Endothelial cell of umbilical vein (primary cell): ENCODE results near the gene PPP1R9B. TPM values are rescaled to one million over a fixed set of nuclear protein-coding genes. Genes with fewer than 3 reads are reported as not detected.

ENCODE experiments used
- BruUV-seq: library from RNA; stranded (reverse); fragments of 400-500 nt; replicated peaks from 2 replicates; lab custom pipeline; 2021; lab: Mats Ljungman, UMichigan
- CTCF ChIA-PET: fragments of 300-600, 350-600 bp; sonication (Branson Sonifier 250); formaldehyde crosslinking; loops from one replicate; lab custom pipeline; 2021; ENCODE audit warnings: antibody characterized with exemption, inconsistent platforms; lab: Charles Lee
- POLR2A ChIA-PET: fragments of 300-600, 350-600 bp; sonication (Branson Sonifier 250); formaldehyde crosslinking; loops from one replicate; lab custom pipeline; 2021; ENCODE audit warnings: antibody characterized with exemption, inconsistent platforms; lab: Charles Lee
- DNase-seq: peaks from one replicate; pipeline ENCODE4 v3.0.0-alpha.2; 2011; ENCODE audit warnings: low read depth, low spot score
- FAIRE-seq: peaks from 2 replicates; lab custom pipeline; 2011; peaks lifted over from hg19 to GRCh38; lab: Jason Lieb, UNC
- H2AFZ ChIP-seq: 2 replicates; pipeline ENCODE4 v1.6.0; 2012; ENCODE audit warnings: low read depth, low read length, control low read depth, inconsistent platforms
- H3K27ac ChIP-seq: 2 replicates; pipeline ENCODE4 v1.5.1; 2011; ENCODE audit warnings: low read depth, mild to moderate bottlenecking, control low read depth, low read length, moderate library complexity; ENCODE audit not compliant: insufficient read depth
- H3K27me3 ChIP-seq, 2 experiments: 2 replicates each; pipeline versions ENCODE4 v1.6.0 to v1.6.1; 2011; ENCODE audit warnings: low read length in 2 of 2, mixed read lengths in 1 of 2; ENCODE audit not compliant: control insufficient read depth in 2 of 2, insufficient read depth in 2 of 2
- H3K36me3 ChIP-seq, 2 experiments: 2 replicates in 1 of 2; 3 replicates in 1 of 2; pipeline ENCODE4 v1.5.1; 2011; ENCODE audit warnings: low read length in 2 of 2, mild to moderate bottlenecking in 1 of 2, moderate library complexity in 1 of 2; ENCODE audit not compliant: control insufficient read depth in 2 of 2, insufficient read depth in 2 of 2; ENCODE audit errors: extremely low read depth in 1 of 2
- H3K4me1 ChIP-seq: 3 replicates; pipeline ENCODE4 v1.5.1; 2011; ENCODE audit warnings: mild to moderate bottlenecking, low read length; ENCODE audit not compliant: control insufficient read depth, insufficient read depth; ENCODE audit errors: extremely low read depth
- H3K4me2 ChIP-seq: 2 replicates; pipeline ENCODE4 v1.6.1; 2011; ENCODE audit warnings: low read length, control low read depth, mixed read lengths; ENCODE audit not compliant: insufficient read depth
- H3K4me3 ChIP-seq, 3 experiments: fragments of 200-600 bp in 1 of 3; sonication (generic), shearing (Covaris generic) in 1 of 3; replicated peaks in 1 of 3; 2 replicates each; pipeline ENCODE4 v1.5.1; 2011 to 2016; ENCODE audit warnings: control low read depth in 3 of 3, low read length in 3 of 3, mild to moderate bottlenecking in 2 of 3, inconsistent platforms in 1 of 3, low read depth in 1 of 3, moderate library complexity in 1 of 3; ENCODE audit not compliant: insufficient read depth in 1 of 3
- H3K79me2 ChIP-seq: 2 replicates; pipeline ENCODE4 v1.6.0; 2012; ENCODE audit warnings: low read length, inconsistent platforms; ENCODE audit not compliant: control insufficient read depth, insufficient read depth
- H3K9ac ChIP-seq: replicated peaks from 2 replicates; pipeline ENCODE3; 2011; ENCODE audit warnings: low read length, control low read depth; ENCODE audit not compliant: insufficient read depth; ENCODE audit errors: extremely low read depth
- H3K9me1 ChIP-seq: replicated peaks from 3 replicates; pipeline ENCODE4 v1.6.0; 2011; ENCODE audit warnings: mild to moderate bottlenecking, low read length; ENCODE audit not compliant: control insufficient read depth, insufficient read depth; ENCODE audit errors: extremely low read depth
- H3K9me3 ChIP-seq: replicated peaks from 2 replicates; pipeline ENCODE4 v1.5.1; 2012; ENCODE audit warnings: low read length, inconsistent platforms; ENCODE audit not compliant: control insufficient read depth, insufficient read depth
- H4K20me1 ChIP-seq: replicated peaks from 2 replicates; pipeline ENCODE3; 2011; ENCODE audit warnings: mild to moderate bottlenecking, low read length; ENCODE audit not compliant: control insufficient read depth, insufficient read depth; ENCODE audit errors: extremely low read depth
- CTCF ChIP-seq, 2 donors: IDR thresholded peaks; 1 replicate in 1 of 2; 2 replicates in 1 of 2; pipeline ENCODE4 v1.5.1; 2011; ENCODE audit warnings: low read length in 2 of 2, mild to moderate bottlenecking in 2 of 2, moderate library complexity in 2 of 2, control low read depth in 1 of 2, inconsistent platforms in 1 of 2, low read depth in 1 of 2; ENCODE audit not compliant: insufficient read depth in 1 of 2; ENCODE audit errors: extremely low read depth in 1 of 2
- EZH2 ChIP-seq: IDR thresholded peaks from 2 replicates; pipeline ENCODE4 v1.6.1; 2012; ENCODE audit warnings: borderline replicate concordance, low read depth, mild to moderate bottlenecking, moderate library complexity, low read length, inconsistent platforms; ENCODE audit not compliant: severe bottlenecking
- FOS ChIP-seq: IDR thresholded peaks from 2 replicates; pipeline ENCODE4 v1.6.1; 2011; ENCODE audit warnings: mild to moderate bottlenecking, low read length, moderate library complexity, borderline replicate concordance; ENCODE audit not compliant: insufficient read depth
- JUN ChIP-seq: IDR thresholded peaks from 2 replicates; pipeline ENCODE4 v1.6.1; 2011; ENCODE audit warnings: borderline replicate concordance, low read depth; ENCODE audit not compliant: insufficient read length, insufficient read depth
- POLR2AphosphoS5 ChIP-seq: IDR thresholded peaks from 2 replicates; pipeline ENCODE4 v1.6.1; 2012; ENCODE audit warnings: low read depth, mild to moderate bottlenecking, control low read depth, low read length, moderate library complexity; ENCODE audit not compliant: insufficient read depth
- dilution Hi-C: fragments of 300-500 bp; cut with MboI; formaldehyde crosslinking; loops from one replicate; pipeline ENCODE4 v1.15.0; 2019; ENCODE audit warnings: low sequenced_read_pairs; ENCODE audit not compliant: extremely low pct_ligation_motif_present
- intact Hi-C: fragments of 100-400 bp; cut with micrococcal nuclease; formaldehyde crosslinking; loops from one replicate; pipeline ENCODE4 v1.10.0; 2022
- polyA plus RNA-seq, 4 experiments: library from polyadenylated mRNA; depleted of rRNA in 3 of 4; stranded (reverse) in 3 of 4; unstranded in 1 of 4; fragments of >200 nt; gene quantifications; 2 replicates each; pipeline versions ENCODE4 v1.2.1 to v1.2.3, GENCODE V29; 2011 to 2012; ENCODE audit warnings: missing spikeins in 1 of 4
- total RNA-seq: library from RNA; stranded (reverse); gene quantifications from 2 replicates; pipeline ENCODE4 v1.2.3, GENCODE V29; 2021

Gene PPP1R9B
- total and polyA plus RNA-seq, 2 donors (not counting 3 experiments of a cell fraction or from before 2014, with no cell fraction given) = 20.1 to 60.2 TPM

GRCh38 chr17:50122945-50123344 lies 27.5 kb downstream of the PPP1R9B start:
- Histone ChIP-seq H3K9ac (no peak overlapping the region), H3K4me2 (no peak overlapping the region), H3K4me1 (peaks cover 19% of the 10 kb centered on the region), H3K27ac (no peak overlapping the region), H2AFZ (no peak overlapping the region), H3K9me1 (no peaks in the 10 kb centered on the region), H3K79me2 (no peaks in the 10 kb centered on the region), H4K20me1 (no peaks in the 10 kb centered on the region), H3K36me3 (no peaks in the 10 kb centered on the region), H3K9me3 (no peaks in the 10 kb centered on the region), H3K4me3 (no peak overlapping the region), H3K27me3 (no peaks in the 10 kb centered on the region)
- no TSS peak for BruUV-seq
- DNase-seq = no peak
- TF ChIP-seq POLR2AphosphoS5 = no peak
- TF ChIP-seq JUN = no peak
- TF ChIP-seq EZH2 = no peak
- TF ChIP-seq FOS = no peak
- TF ChIP-seq CTCF (IDR thresholded peaks at IDR 0.05; ENCODE audit: extremely low read depth in 1 of 2, insufficient read depth in 1 of 2, low read depth in 1 of 2, low read length in 2 of 2) = no peak
- intact Hi-C loops (no loop called here), dilution Hi-C loops (no loop called here)
- FAIRE-seq = no peak
- POLR2A ChIA-PET = no interaction called here
- CTCF ChIA-PET = interaction anchor here (1.0 to 2.8 kb wide), 7 partner anchors 8 to 47 kb away, joined by 3 to 12 read pairs (median 4); no protein-coding TSS in a partner anchor
